Fibroblast of upper back skin (primary cell): ENCODE data around the gene CCL7.

Source experiments
- DNase-seq: peaks from one replicate; pipeline ENCODE4 v3.0.0-alpha.2; 2013

CCL7 gene

DNA sequence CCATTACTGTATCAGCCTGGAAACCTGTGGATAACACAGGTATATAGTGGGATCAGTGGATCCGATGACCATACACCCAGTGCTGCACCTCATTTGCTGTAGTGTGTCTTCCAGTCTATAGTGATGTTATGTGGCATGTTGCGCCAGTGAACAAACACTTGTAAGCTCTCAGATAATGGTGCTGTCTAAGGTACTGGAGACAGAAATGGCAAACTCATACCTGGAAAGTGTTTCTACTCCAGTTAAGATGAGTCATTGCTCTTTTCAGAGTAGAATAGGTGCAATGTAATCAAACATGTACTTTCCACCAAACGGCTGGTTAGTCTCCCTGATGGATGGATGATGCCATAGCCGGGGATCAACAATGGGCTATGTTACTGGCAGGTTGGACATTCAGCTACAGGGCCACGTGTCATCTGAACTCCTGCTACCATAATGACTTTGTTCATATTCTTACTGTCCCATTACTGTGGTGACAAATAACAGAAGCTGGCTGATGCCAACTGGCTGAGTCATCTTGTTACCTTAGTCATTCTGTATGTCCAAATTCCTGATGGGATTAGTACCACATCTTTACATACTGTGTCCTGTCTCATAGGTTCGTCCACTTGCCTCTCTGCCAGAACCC, 21.8 kb downstream of the CCL7 start:
- DNase-seq: no peak

DNA sequence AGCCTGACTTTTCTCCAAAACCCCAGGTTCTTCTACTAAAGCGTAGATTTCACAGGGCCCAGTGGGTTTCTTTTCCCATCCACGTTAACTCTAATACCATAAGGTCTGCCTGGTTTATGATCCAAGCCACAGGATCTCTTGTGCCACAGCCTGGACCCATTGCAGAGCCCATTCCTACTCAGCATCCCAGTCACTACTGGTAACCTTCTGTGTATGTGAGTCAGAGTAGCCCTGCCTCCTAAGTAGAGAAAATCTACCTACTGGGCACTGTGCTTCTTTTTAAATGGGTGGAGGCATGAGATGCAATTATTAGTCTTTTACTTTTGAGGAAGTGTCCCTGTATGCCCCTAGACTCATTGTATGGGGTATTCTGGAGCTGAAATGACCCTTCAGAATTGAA, 29.0 kb downstream of the CCL7 start:
- DNase-seq: no peak

DNA sequence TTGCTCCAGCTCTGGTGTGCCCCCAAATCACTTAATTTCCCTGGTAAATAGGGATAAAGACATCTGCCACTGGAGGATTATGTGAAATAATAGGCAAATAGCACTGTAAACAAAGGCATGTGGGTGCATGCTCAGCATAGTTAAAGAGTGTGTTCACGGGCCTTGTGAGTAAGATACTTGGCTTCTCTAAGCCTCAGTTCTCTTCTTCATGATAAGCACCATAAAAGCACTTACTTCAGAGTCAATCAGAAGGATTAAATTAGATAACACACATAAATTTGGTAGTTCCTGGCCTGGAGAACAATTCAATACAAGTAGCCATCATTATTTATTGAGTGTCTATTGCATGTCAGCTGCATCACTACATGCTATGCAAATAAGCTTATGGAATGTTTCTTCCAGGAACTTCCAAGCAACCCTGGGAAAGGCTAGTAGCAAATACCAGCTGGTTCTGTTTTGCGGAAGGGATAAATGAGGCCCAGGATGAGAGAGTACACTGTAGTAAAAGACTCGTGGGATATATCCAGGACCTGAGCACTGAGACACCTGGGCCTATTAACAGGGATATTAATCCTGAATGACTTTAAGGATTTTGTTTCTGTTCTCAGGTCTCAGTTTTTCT, 30.0 kb downstream of the CCL7 start:
- peak; percentile 70 for DNase-seq

DNA sequence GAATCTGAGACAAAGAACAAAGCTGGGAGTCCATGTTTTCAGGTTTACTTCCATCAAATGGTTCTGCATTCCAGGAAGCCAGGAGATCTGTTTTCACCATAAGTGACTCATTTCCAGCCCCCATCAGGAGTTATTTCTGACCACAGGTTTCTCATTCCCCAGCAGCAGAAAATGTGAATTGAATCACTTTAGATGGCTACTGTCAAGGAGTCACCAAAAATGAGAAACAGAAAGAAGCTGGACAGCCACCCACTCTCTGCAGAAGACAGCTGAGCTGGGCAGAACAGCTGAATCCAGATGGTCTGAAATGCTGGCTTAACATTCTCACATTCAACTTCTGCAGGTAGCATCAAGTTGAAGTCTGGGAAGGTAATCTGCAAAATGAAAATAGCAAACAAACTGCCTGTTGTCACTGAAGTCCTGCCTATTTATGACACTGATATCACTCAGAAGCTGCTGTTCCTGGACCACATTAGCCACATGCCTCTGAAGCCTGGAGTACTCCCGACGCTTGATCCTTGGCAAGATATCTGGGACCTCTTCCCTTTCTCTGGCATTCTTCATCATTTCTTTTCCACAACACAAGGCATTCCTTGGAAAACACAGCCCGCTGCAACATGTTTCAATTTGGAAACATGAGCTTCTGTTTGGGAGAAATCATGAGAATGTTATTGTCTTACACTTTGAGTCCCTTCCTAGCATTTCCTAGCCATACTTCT, 30.8 kb downstream of the CCL7 start:
- DNase-seq: peak; percentile 89

DNA sequence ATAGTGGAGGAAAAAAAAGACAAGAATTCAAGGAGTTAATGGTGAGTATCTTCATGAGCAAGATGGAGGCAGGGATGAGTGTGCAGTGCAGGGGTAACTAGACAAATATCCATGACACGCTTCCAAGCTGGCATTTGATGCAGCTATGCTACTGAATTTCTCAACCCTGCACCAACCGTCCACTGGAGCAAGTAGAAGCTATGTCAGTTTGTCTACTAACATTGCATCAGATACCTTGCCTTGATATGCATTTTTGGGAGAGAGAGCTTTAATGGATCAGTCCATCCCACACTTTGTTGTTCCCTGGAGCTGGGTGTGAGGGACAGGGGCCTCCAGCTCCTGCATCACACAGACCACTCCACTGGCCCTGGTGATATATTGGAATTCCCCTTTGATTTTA, 32.0 kb downstream of the CCL7 start:
- peak; percentile 65 for DNase-seq

DNA sequence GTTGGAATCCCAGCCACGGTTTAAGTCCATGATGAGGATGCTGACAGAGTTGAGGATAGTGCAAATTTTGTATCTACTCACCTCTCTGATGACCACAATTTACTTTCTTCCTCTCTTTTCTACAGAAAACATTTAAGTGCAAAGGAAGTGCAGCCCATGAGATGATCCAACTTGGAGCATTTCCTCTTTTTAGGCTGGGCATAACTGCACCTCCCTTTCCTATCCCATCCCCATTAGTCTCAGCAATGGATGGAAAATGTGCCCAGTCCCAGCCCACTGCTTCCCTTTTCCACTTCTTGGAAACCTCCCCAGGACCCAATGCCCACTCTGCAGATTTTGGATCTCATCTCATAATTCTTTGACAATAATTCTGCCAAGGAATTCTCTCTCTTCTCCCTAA, 32.6 kb downstream of the CCL7 start:
- DNase-seq: no peak

DNA sequence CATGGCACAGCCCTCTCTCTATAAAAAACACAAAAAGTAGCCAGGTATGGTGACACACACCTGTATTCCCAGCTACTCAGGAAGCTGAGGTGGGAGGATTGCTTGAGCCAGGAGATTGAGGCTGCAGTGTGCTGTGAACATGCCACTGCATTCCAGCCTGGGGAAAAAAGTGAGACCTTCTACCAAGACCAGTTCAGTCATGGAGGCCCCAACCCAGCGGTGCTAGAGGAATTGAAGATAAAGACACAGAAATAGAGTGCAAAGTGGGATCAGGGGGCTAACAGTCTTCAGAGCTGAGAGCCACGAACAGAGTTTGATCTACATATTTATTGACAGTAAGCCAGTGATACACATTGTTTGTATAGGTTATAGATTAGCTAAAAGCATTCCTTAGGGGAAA, 33.6 kb downstream of the CCL7 start:
- DNase-seq: no peak

DNA sequence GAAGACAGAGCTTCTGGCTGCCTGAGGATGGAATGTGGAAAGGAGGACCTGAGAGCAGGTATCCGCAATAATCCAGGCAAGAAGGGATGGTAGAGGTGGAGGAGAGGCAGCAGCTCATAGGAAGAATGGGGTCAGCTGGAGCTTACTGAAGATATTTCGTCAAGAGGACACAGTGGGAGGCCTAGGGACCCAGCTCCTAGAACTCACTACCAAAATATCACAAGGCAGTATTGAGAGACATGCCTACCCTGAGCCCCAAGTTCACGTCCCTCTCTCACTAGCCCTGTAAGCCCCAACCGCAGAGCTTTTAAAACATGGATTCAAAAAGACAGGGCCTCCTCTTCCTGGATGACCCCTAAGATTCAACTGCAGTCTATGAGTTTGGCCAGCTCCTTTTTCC, 35.0 kb downstream of the CCL7 start:
- no peak for DNase-seq

DNA sequence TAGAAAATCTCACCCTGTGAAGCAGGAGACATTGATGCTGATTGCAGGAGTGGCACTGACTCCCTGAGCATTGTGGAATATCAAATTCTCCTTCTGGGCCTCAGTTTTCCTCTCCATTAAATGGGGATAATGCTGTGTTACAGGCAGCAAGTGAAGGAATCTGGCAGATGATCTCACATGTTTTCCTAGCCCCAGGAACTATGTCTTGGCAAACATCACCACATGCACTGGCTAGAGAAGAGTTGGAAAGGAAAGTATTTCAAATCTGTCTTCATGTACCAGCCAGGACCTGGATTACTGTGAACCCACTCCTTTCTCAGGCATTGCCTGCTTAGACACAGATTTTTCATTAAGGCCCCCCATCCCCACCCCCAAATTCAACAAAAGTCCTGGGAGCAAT, 35.6 kb downstream of the CCL7 start:
- no peak for DNase-seq

DNA sequence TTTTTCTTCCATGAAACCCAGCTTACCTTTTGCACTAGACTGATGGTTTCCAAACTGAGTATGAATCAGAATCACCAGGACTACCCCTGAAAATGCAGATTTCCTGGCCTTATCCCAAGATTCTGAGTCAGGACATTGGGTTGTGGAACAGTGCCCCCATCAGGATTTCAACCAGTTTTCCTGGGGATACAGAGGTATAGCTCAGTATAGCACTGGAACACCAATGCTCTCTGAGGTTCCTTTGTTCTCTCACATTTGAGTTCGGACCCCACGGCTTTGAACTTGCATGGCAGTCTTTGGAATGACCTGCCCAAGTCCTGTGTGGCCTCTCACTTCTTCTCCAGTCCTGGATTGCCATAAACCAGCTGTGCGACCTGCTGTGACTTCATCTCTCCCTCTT, 36.4 kb downstream of the CCL7 start:
- DNase-seq: peak; percentile 82

DNA sequence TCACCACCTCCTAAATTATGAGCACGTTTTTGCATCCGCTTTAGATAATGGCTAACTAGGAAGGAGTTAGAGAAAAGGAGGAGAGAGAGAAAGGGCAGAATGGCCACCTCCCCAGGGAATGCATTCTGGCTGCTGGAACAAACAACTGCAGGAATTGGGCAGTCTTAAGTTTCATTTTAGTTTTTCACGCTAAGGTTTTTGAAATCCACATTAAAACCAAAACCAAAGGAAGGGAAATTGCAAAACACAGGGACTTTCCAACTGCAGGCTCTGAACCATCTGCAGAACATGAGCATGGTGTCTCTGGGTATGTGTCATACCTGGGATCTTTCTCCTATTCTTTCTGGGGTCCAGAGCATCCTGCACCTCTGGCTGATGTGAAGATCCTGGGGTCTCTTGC, 37.1 kb downstream of the CCL7 start:
- DNase-seq: peak; percentile 43

DNA sequence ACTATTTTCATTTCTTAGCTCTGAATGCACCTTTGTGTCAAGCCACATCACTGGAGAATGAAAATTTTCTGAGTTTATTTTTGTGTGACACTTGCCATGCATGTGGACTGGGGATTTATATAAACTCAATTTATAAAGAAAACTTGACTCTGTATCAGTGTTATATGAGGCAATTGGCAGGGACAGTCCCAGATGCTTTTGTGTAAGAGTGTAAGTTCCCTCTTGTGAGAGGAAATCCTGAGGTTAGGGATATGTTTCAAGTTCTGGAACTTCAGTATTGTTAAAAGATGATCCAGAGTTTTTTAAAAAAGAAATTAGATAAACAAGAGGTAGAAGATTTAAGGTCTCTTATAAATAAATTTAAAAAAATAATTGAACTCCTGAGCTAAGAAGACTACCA, 38.4 kb downstream of the CCL7 start:
- no peak for DNase-seq

DNA sequence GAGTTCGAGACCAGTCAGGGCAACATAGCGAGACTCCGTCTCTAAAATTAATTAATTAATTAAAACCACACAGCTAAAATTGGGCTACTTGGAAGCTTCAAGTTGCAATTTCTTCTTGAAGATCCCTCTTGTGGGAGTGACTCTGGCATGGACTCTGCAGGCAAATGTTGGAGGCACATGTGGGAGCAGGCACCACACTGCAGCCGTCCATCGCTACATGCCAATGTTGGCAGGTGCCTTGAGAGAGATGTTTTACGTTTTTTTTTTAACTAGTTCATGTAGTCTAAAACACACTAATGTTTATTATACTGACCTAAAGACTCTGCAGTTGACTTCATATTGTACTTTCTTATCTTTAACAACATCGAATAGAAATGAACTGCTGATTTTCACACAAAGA, 41.3 kb downstream of the CCL7 start:
- DNase-seq: no peak

DNA sequence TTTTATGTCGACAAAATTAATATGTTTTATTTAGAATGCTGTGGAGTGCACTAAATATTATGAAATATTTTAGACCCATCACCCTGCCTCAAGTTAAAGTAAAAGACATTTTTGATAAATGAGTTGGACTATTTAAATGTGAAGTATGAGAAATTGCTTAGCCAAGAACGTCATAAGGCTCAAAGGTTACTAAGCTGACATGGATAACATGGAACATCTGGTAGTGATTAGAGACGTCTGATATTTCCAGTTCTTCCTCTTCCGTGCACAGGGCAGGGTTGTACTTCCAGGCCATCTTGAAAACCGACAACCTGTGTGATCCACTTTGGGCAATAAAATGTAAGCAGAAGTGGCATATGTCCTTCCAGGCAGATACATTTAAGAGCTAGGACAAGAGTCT, 42.1 kb downstream of the CCL7 start:
- peak; percentile 86 for DNase-seq

DNA sequence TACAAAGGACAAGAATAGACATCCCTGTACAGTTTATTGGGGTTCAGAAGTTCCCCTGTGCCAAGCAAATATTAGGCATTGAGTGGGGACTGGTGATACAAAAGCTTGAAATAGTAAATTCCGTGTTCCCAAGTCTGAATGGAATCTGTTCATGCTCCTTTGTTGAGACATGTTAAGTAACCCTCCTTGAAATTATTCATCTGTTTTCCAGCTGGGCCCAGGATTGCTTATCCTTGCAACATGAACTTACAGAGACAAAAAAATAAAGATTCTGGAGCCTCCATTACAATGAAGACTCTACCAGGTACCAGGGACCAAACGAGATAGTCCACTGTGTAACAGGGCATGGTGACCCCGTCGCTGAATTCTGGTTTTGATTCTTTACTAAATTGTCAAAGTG, 43.1 kb downstream of the CCL7 start:
- peak; percentile 54 for DNase-seq

DNA sequence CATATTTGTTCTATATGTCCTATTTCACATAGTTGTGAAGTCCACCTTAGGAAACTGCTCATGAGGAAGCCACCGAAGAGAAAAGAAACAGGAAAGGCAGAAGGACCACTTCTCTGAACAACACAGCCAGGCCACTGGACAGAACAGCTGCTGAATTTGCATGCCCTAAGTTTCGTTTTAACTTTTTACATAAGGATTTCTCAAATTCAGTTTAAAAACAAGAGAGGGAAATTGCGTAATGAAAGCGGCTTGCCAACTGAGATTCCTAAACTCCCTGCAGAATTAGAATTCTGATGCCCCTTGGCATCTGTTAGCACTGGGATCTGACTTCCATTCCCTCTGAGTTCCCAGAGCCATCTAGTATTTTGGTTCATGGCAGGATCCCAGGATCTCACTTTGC, 44.3 kb downstream of the CCL7 start:
- peak; percentile 56 for DNase-seq

DNA sequence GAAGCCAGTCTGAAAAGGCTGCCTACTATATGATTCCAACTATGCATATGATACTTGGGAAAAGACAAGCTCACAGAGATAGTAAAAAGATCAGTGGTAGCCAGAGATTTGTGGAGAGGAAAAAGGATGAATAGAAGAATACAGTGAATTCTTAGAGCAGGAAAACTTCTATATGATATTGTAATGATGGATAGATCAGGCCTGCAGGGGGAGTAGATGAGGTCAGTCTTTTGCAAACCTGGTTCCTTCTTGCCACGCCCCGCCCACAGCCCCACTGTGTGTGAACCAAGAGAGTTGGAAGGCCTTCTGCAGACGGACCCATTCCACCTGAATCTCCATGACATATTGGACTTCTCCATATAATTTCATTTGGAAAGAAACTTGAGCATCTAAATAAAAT, 48.5 kb downstream of the CCL7 start:
- no peak for DNase-seq

DNA sequence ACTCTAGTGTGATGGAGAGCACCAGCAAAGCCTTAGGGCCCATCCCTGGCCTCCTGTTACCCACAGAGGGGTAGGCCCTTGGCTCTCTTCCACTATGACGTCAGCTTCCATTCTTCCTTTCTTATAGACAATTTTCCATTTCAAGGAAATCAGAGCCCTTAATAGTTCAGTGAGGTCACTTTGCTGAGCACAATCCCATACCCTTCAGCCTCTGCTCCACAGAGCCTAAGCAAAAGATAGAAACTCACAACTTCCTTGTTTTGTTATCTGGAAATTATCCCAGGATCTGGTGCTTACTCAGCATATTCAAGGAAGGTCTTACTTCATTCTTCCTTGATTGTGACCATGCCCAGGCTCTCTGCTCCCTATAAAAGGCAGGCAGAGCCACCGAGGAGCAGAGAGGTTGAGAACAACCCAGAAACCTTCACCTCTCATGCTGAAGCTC, 49.0 kb downstream of the CCL7 start, which contains the start of gene CCL8:
Gene CCL8, plus strand, starts transcription at position 397 of the 445 bp plus-strand sequence. CDS start 67 bp downstream, outside the sequence.
- DNase-seq: no peak
